ENCODE results near the gene CPAMD8.

DNA sequence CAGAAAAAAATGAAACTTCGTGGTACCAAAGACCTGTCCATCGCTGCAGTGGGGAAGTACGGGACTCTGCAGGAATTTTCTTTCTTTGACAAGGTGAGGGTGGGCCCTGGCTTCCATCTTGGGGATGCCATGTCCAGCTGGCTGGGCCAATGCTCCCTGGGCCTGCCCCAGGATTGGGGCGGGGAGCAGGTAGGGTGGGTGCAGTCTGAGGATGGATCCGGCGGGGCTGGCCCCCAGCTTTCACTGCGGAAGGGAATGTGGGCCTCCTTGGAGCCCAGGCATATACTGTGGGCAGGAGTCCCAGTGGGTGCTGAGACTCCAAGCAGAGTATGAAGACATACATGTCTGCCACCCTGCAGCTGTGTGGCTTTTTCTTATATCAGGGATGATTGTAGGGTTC lies 173.5 kb downstream of the CPAMD8 start:
- TF ChIP-seq, protein P1, sequence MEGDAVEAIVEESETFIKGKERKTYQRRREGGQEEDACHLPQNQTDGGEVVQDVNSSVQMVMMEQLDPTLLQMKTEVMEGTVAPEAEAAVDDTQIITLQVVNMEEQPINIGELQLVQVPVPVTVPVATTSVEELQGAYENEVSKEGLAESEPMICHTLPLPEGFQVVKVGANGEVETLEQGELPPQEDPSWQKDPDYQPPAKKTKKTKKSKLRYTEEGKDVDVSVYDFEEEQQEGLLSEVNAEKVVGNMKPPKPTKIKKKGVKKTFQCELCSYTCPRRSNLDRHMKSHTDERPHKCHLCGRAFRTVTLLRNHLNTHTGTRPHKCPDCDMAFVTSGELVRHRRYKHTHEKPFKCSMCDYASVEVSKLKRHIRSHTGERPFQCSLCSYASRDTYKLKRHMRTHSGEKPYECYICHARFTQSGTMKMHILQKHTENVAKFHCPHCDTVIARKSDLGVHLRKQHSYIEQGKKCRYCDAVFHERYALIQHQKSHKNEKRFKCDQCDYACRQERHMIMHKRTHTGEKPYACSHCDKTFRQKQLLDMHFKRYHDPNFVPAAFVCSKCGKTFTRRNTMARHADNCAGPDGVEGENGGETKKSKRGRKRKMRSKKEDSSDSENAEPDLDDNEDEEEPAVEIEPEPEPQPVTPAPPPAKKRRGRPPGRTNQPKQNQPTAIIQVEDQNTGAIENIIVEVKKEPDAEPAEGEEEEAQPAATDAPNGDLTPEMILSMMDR (IDR thresholded peaks at IDR 0.05) = no peak
- no peak for TF ChIP-seq POLR2A (IDR thresholded peaks at IDR 0.05)
